ENCODE results near the gene STON1. TPM values are rescaled to one million over a fixed set of nuclear protein-coding genes. Genes with fewer than 3 reads are reported as not detected.

The STON1 gene
- total RNA-seq, 1 donor, result 24.6 TPM

DNA sequence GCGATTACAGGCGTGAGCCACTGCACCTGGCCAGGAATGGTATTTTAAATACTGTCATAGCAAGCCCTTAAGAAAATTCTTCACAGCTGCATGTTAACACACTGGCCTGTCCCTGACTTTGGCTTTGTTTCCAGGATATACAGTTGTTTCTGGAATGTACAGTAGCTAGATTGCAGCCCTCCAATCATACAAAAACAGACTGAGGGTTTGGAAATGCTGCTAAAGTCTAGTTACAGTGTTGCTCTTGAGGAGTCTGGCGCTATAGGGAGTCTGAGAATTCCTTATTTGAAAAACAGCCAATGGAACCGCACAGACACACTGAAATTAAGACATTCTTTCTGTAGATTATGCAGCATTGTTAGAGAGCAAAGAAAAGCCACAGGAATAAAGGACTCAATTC, 37.7 kb downstream of the STON1 start:
- peak; percentile 32 for DNase-seq (ENCODE audit: low read depth)
- no peak for TF ChIP-seq CTCF (IDR thresholded peaks at IDR 0.05; ENCODE audit: insufficient read depth, low read length)
- no peak overlapping the region for H3K4me3 ChIP-seq (ENCODE audit: low read depth, low read length)

- no peak overlapping the region for H3K4me3 ChIP-seq (ENCODE audit: low read depth, low read length)
- no peak for DNase-seq (ENCODE audit: low read depth)
- TF ChIP-seq CTCF (IDR thresholded peaks at IDR 0.05; ENCODE audit: insufficient read depth, low read length), result no peak
Measured at GRCh38 chr2:48568547-48568946, 38.6 kb downstream of the STON1 start.

GRCh38 chr2:48569433-48569832, 39.5 kb downstream of the STON1 start:
- no peak for DNase-seq (ENCODE audit: low read depth)
- TF ChIP-seq CTCF (IDR thresholded peaks at IDR 0.05; ENCODE audit: insufficient read depth, low read length), result no peak
- H3K4me3 ChIP-seq (ENCODE audit: low read depth, low read length), result no peak overlapping the region

DNA sequence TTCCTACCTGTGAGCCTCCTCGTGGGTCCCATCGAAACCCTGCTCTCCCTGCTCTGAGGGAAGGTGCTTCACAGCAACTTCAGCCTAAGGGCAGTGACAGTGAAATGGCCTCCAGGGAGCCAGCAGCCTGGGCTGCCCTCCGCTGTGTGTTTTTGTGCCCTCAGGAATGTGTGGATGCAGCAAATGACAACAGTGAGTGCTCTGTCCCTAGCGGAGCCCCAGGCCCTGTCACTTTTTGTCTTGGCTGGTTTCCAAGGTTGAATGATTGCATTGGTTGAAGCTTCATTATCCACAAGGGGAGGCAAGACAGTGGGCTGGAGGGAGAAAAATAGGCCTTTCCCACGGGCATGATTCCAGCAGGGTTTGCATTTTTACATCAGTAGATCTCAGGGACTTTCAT, 42.9 kb downstream of the STON1 start:
- no peak for DNase-seq (ENCODE audit: low read depth)
- no peak overlapping the region for H3K4me3 ChIP-seq (ENCODE audit: low read depth, low read length)
- TF ChIP-seq CTCF (IDR thresholded peaks at IDR 0.05; ENCODE audit: insufficient read depth, low read length), result no peak

DNA sequence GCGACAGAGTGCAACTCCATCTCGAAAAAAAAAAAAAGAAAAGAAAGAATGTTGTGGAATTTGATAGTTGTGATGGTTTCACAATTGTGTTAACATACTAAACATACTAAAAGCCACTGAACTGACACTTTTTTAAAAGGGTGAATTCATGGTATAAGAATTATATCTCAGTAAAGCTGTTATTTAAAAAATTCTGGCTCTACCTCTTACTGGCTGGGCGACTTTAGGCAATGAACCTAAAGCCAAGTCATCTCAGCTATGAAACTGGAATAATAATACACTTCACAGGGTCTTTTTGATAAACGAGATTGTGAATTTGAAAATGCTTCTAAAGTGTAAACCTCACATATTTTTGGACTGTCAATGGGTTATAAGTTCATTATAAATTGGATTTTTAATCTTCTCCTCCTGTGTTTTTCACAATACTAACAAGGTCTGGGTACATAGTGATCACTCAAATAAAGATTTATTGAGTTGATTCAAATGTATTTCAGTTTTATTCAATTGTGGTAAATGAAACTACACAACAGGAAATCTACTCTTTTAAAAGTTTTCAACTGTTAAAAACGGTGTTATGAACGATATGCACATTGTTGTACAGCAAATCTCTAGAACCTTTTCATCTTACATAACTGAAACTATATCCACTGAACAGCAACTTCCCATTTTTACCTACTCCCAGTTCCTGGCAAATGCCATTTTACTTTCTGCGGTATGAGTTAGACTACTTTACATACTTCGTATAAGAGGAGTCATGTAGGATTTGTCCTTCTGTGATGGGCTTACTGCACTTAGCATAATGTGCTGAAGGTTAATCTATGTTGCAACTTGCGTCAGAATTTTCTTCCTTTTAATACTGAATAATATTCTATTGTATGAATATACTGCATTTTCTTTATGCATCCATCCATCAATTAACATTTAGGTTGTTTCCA, 44.7 kb downstream of the STON1 start:
- DNase-seq (ENCODE audit: low read depth), result no peak

DNA sequence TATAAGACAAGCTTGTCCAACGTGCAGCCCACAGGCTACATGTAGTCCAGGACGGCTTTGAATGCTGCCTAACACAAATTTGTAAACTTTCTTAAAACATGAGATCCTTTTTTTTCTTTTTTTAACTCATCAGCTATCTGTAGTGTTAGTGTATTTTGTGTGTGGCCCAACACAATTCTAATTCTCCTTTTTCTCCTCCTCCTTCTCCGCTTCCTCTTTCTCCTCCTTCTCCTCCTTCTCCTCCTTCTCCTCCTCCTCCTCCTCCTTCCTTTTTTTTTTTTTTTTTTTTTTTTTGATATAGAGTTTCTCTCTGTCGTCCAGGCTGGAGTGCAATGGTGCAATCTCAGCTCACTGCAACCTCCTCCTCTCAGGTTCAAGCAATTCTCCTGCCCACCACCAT, 48.4 kb downstream of the STON1 start:
- no peak for TF ChIP-seq CTCF (IDR thresholded peaks at IDR 0.05; ENCODE audit: insufficient read depth, low read length)
- DNase-seq (ENCODE audit: low read depth), result no peak
- H3K4me3 ChIP-seq (ENCODE audit: low read depth, low read length), result no peak overlapping the region

More for the DNA sequence above, 44.7 kb downstream of the STON1 start:
- H3K4me3 ChIP-seq (ENCODE audit: low read depth, low read length), result no peak overlapping the region
- TF ChIP-seq CTCF (IDR thresholded peaks at IDR 0.05; ENCODE audit: insufficient read depth, low read length), result no peak
